GM12801 (cell line): Measurements from ENCODE around the gene CCNJL.

Source experiments
- TF ChIP-seq, protein P1 (sequence below): IDR thresholded peaks from one replicate; pipeline ENCODE4 v1.5.1; 2011; ENCODE audit warnings: control low read depth; ENCODE audit not compliant: insufficient read length; ENCODE audit errors: extremely low read depth

CCNJL gene

DNA sequence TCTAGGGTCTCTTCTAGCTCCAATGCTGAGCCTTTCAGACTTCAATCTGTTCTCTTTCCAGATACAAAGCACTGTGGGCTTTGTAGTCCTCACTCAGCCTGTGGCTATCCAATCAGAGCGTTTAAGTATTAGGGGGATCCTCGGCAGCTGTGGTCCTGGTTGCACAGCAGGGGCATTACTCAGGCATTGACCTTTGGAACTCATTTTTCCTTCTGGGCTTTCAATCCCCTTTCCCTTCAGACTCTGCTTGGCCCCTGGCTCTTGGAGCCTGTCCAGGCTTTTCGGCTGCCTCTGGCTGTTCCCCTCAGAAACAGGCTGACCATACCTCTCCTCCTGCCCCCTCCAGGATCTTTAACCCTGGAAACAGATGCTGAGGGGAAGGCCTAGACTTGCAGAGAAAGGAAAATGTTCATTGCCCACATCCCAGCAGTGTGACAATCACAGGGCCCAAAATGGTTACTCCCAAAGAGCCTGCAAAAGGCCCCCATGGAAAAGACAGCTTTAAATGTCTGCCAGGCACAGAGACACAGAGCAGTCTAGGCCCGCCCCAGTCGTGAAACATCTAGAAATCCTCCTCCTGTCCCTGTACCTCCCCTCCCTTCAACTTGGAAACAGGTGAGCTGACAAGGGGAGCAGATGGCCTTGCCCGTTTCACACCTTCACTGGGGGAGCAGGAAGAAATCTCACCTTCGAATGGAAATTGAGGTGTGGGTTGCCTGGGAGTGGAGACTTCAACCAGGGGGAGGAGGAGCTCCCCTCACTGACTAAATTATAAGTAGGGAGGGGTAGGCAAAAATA is 44.4 kb upstream of the CCNJL start:
- TF ChIP-seq, protein P1, sequence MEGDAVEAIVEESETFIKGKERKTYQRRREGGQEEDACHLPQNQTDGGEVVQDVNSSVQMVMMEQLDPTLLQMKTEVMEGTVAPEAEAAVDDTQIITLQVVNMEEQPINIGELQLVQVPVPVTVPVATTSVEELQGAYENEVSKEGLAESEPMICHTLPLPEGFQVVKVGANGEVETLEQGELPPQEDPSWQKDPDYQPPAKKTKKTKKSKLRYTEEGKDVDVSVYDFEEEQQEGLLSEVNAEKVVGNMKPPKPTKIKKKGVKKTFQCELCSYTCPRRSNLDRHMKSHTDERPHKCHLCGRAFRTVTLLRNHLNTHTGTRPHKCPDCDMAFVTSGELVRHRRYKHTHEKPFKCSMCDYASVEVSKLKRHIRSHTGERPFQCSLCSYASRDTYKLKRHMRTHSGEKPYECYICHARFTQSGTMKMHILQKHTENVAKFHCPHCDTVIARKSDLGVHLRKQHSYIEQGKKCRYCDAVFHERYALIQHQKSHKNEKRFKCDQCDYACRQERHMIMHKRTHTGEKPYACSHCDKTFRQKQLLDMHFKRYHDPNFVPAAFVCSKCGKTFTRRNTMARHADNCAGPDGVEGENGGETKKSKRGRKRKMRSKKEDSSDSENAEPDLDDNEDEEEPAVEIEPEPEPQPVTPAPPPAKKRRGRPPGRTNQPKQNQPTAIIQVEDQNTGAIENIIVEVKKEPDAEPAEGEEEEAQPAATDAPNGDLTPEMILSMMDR = no peak

- TF ChIP-seq, protein P1 = no peak
Observed at GRCh38 chr5:160354666-160355065, 42.3 kb upstream of the CCNJL start.

DNA sequence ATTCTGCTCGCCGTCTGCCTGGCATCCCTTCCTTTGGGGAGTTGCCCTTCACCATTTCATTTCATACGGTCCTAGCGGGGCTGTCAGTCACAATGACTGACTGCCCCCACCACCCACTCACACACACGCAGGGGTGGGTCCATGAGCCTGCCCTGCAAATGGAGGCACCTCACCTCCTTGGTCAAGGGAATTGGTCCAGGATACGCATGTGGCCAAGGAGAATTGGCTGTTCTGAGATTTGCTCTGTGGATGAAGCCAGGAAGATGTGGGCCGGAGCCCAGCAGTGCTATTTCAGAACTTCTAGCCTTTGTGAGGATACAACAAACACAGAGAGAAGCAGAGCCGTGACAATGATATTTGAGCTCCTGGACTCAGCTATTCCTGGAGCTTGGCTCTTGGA is 41.0 kb upstream of the CCNJL start:
- TF ChIP-seq, protein P1 = no peak

DNA sequence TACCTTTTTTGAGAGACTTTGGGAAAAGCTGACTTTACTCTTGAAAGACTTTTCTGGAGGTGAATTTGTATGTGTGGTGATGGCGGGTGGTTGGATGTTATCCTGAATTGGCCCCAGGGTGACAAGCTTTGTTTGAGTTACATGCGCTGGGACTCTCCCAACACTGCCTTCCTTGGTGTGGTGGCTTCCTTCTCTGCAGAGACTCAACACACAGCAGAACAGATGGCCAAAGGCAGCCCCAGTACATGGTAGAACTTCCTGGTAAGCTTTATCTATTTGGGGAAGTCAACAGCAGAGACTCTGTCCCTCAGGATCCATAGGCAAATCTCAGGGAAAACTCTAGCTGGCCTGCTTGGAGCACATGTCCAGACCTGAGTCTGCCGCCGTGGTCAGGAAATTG is 39.9 kb upstream of the CCNJL start:
- TF ChIP-seq, protein P1 = no peak

DNA sequence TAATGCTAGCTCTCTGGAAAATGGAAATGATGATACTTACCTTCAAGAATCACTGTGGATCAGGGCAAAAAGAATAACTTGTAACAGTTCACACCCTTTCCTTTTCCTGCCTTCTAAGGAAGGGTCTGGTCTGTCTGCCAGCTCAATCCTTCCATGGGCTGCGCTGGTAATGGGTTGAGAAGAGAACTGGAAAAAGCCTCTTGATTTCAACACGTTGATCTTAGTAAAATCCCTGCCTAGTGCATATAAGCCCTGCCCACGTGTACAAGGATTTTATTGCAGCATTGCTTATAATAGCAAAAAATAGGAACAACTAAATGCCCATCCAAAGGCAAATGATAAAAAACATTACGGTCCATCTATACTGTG is 37.6 kb upstream of the CCNJL start:
- TF ChIP-seq, protein P1 = no peak

DNA sequence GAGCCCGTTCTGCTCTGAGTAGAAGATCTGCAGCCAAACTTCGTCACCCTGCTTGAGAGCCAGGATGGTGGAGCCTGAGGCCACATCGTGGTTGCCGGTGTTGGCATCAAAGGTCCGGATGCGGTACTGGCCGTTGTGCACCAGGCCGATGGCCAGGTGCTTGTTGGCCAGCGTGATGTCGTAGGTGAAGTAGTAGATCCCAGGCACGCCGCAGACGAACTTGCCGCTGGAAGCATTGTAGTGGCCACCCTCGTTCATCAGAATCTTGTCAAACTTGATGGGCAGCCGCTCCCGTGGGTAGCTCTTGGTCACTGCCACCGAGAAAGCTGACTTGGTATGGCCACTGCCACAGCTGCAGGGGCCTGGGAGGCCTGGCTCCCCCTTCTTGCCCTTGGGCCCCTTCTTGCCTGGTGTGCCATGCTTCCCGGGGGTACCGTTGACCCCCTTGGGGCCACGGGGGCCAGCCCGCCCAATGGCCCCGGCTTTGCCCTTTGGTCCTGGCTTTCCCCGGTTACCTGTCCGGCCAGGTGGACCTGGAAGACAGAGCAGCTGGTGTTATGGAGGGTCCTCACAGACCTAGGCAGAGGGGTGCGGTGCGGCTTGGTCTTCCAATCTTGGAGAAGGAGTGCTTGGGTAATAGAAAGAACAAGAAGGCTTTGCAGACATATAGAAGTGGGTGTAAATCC is 37.0 kb upstream of the CCNJL start:
- TF ChIP-seq, protein P1 = no peak

GRCh38 chr5:160348080-160348479 is 35.7 kb upstream of the CCNJL start:
- TF ChIP-seq, protein P1 = no peak
